GM15510 (cell line): ENCODE measurements around the gene RTN4.

Experiments used
- POLR2A ChIP-seq: IDR thresholded peaks from 3 replicates; pipeline ENCODE4 v1.6.1; 2011; ENCODE audit warnings: borderline replicate concordance; ENCODE audit not compliant: insufficient read length; ENCODE audit errors: extremely low read depth

RTN4 gene

GRCh38 chr2:55050100-55050994, at the start of gene RTN4:
Gene RTN4 (minus strand): TSS chr2:55050451. CDS start chr2:55050300, 151 bp downstream.
- peak; percentile 98 for TF ChIP-seq POLR2A

GRCh38 chr2:55099493-55099877, 49.2 kb upstream of the RTN4 start:
- TF ChIP-seq POLR2A = no peak

GRCh38 chr2:55097461-55098410, 47.5 kb upstream of the RTN4 start:
- no peak for TF ChIP-seq POLR2A

- no peak for TF ChIP-seq POLR2A
These were observed 46.8 kb upstream of the RTN4 start for GRCh38 chr2:55097082-55097460.

GRCh38 chr2:55096586-55096985, 46.3 kb upstream of the RTN4 start:
- no peak for TF ChIP-seq POLR2A

GRCh38 chr2:55093381-55093780, 43.1 kb upstream of the RTN4 start:
- TF ChIP-seq POLR2A = no peak

GRCh38 chr2:55092439-55092838, 42.2 kb upstream of the RTN4 start:
- no peak for TF ChIP-seq POLR2A

- no peak for TF ChIP-seq POLR2A
These were observed 40.5 kb upstream of the RTN4 start for GRCh38 chr2:55090702-55091101.

- no peak for TF ChIP-seq POLR2A
These were observed 39.5 kb upstream of the RTN4 start for GRCh38 chr2:55089726-55090125.

- TF ChIP-seq POLR2A = no peak
These were observed 38.1 kb upstream of the RTN4 start for GRCh38 chr2:55088400-55088799.

GRCh38 chr2:55087936-55088335, 37.7 kb upstream of the RTN4 start:
- TF ChIP-seq POLR2A = no peak

GRCh38 chr2:55087501-55087900, 37.2 kb upstream of the RTN4 start:
- no peak for TF ChIP-seq POLR2A

GRCh38 chr2:55085113-55086040, 35.1 kb upstream of the RTN4 start:
- TF ChIP-seq POLR2A = no peak

GRCh38 chr2:55084641-55085040, 34.4 kb upstream of the RTN4 start:
- TF ChIP-seq POLR2A = no peak
